Measurements from ENCODE around the gene EPN1. TPM values are rescaled to one million over a fixed set of nuclear protein-coding genes. Genes with fewer than 3 reads are reported as not detected.

EPN1 gene
- total and polyA plus RNA-seq, 9 of the 15 experiments (the other 6 are each of a cell fraction or from before 2014, with no cell fraction given) = 0.08 to 138 (median 12.7) TPM

GRCh38 chr19:55675661-55676354, 782 bp downstream of the EPN1 start (continued):
- 0 out of 2 replicates have a peak, but pooled peaks have one; percentile 40 for TF ChIP-seq ZBTB26 (CRISPR knock-in tag; IDR thresholded peaks at IDR 0.05)
- TF ChIP-seq ZNF316 (IDR thresholded peaks at IDR 0.05) = peak; percentile 77

GRCh38 chr19:55676383-55676782, 1.4 kb downstream of the EPN1 start:
- H4K20me1 ChIP-seq (replicated peaks; ENCODE audit: control insufficient read depth, insufficient read depth, low read length) = peaks cover 36% of the 10 kb centered on the region
- ATAC-seq (no peak), FAIRE-seq (no peak), DNase-seq (ENCODE audit: extremely low read depth in 1 of 4, low spot score in 3 of 4) (peak in 1 of 4 experiments; percentile 35)
- H3K4me2 ChIP-seq (ENCODE audit: insufficient read depth, low read length) = peak overlapping the region; percentile 89
- peaks cover 90% of the 10 kb centered on the region for H3K79me2 ChIP-seq (ENCODE audit: control insufficient read depth, insufficient read depth, low read length)
- POLR2A ChIA-PET = interaction anchor here (0.9 to 1.6 kb wide), 6 partner anchors 13 to 117 kb away, joined by 3 to 7 read pairs (median 4); partner anchors contain the start of genes U2AF2 and ZNF784
- WGBS (ENCODE audit: insufficient coverage, low coverage, missing lambda C conversion rate) = 34% methylated on average over 5 of the region's 5 CpGs
- in situ Hi-C loops (cut with MboI) (no loop called here), intact Hi-C loops (cut with micrococcal nuclease) (no loop called here)
- CTCF ChIA-PET (ENCODE audit: low intra/inter-chr PET ratio) = no interaction called here
- H3K9ac ChIP-seq (ENCODE audit: insufficient read depth in 1 of 2, low read depth in 2 of 2, low read length in 2 of 2) = peak overlapping the region; percentile 76 to 81; a peak in 3 of 4 replicates
- peak overlapping the region; percentile 83 for H3K4me3 ChIP-seq
- peaks cover 6% of the 10 kb centered on the region for H3K9me1 ChIP-seq (ENCODE audit: control insufficient read depth, insufficient read depth, low read length)
- TSS peak; percentile 42 for BruUV-seq (replicated peaks)
- peaks cover 82% of the 10 kb centered on the region; the same call in 2 of the 3 replicates for H3K36me3 ChIP-seq (ENCODE audit: control insufficient read depth, insufficient read depth, low read length)
- no peak overlapping the region for H2AFZ ChIP-seq (ENCODE audit: low read depth, low read length)
- H3K27me3 ChIP-seq (ENCODE audit: control insufficient read depth in 2 of 2, insufficient read depth in 2 of 2, low read length in 2 of 2) = no peaks in the 10 kb centered on the region
- TF ChIP-seq E2F1 (CRISPR knock-in tag; IDR thresholded peaks at IDR 0.05) (no peak), HMBOX1 (IDR thresholded peaks at IDR 0.05) (no peak), NFIC (IDR thresholded peaks at IDR 0.05) (peak; percentile 73), CTCF (IDR thresholded peaks at IDR 0.05 in 2 of 3, conservative IDR thresholded peaks at IDR 0.05 in 1 of 3; ENCODE audit: insufficient read depth in 2 of 3, low read depth in 1 of 3, low read length in 3 of 3) (0 out of 6 replicates have a peak, but pooled peaks of 1 of the 3 experiments have one; percentile 4)
- H3K9me3 ChIP-seq (replicated peaks; ENCODE audit: control insufficient read depth, insufficient read depth, low read depth, low read length) = no peaks in the 10 kb centered on the region
- H3K27ac ChIP-seq (ENCODE audit: extremely low read depth, low read depth, low read length) = no peak overlapping the region; the same call in 1 of the 3 replicates
- peaks cover 45 to 73% of the 10 kb centered on the region in 2 experiments for H3K4me1 ChIP-seq (replicated peaks in 1 of 2; ENCODE audit: control insufficient read depth in 2 of 2, insufficient read depth in 2 of 2, low read length in 2 of 2)
